SKM-1 (cell line): Measurements from ENCODE around the gene PRM2.
"Not testable (repeated sequence)": the region's sequence is repeated elsewhere in the genome, so short reads cannot be mapped to it uniquely, and the experiment has no call there.

Experiments used
- DNase-seq: peaks from one replicate; lab custom pipeline; 2025; ENCODE audit not compliant: unreplicated experiment; lab: John Stamatoyannopoulos, UW

PRM2 gene

GRCh38 chr16:11307639-11308492 is 31.6 kb upstream of the PRM2 start:
- DNase-seq, result no peak

- DNase-seq, result peak; percentile 99
Measured at GRCh38 chr16:11306997-11307638, 30.8 kb upstream of the PRM2 start.

GRCh38 chr16:11306381-11306780 is 30.1 kb upstream of the PRM2 start:
- DNase-seq, result no peak

- DNase-seq, result no peak
Measured at GRCh38 chr16:11303405-11304138, 27.3 kb upstream of the PRM2 start.

GRCh38 chr16:11302977-11303376 is 26.7 kb upstream of the PRM2 start:
- DNase-seq, result no peak

- DNase-seq, result no peak
Measured at GRCh38 chr16:11301645-11302501, 25.6 kb upstream of the PRM2 start.

- DNase-seq, result no peak
Measured at GRCh38 chr16:11300560-11300892, 24.2 kb upstream of the PRM2 start.

- DNase-seq, result no peak
Measured at GRCh38 chr16:11299865-11300559, 23.7 kb upstream of the PRM2 start.

- DNase-seq, result not testable (repeated sequence)
Measured at GRCh38 chr16:11298950-11299547, 22.8 kb upstream of the PRM2 start.

- no peak for DNase-seq
Measured at GRCh38 chr16:11298143-11298900, 22.0 kb upstream of the PRM2 start.

- DNase-seq, result no peak
Measured at GRCh38 chr16:11297492-11298142, 21.3 kb upstream of the PRM2 start.

- DNase-seq, result no peak
Measured at GRCh38 chr16:11296706-11297491, 20.6 kb upstream of the PRM2 start.

- no peak for DNase-seq
Measured at GRCh38 chr16:11296351-11296705, 20.0 kb upstream of the PRM2 start.

- no peak for DNase-seq
Measured at GRCh38 chr16:11295672-11296071, 19.4 kb upstream of the PRM2 start.

GRCh38 chr16:11292076-11292748 is 15.9 kb upstream of the PRM2 start:
- DNase-seq, result no peak

GRCh38 chr16:11291091-11291703 is 14.9 kb upstream of the PRM2 start:
- DNase-seq, result no peak
